Measurements from ENCODE around the gene SYS1. TPM values are rescaled to one million over a fixed set of nuclear protein-coding genes. Genes with fewer than 3 reads are reported as not detected.

Gene SYS1
- total and polyA plus RNA-seq, 3 experiments from 2014 or later = 40.1 to 54.0 (median 48.3) TPM

- Histone ChIP-seq H3K9me3 (ENCODE audit: low read length) (no peaks in the 10 kb centered on the region), H3K27me3 (ENCODE audit: insufficient read depth, low read length, poor library complexity, severe bottlenecking) (no peaks in the 10 kb centered on the region), H3K4me3 (ENCODE audit: low read length) (peak overlapping the region; percentile 92), H3K27ac (ENCODE audit: low read depth, low read length) (peak overlapping the region; percentile 96), H3K36me3 (ENCODE audit: insufficient read depth, low read length) (peaks cover 27% of the 10 kb centered on the region), H3K4me1 (ENCODE audit: insufficient read depth, low read length) (peaks cover 50% of the 10 kb centered on the region)
- Mint-ChIP-seq H3K27me3 (peaks cover 0 to 1% of the 10 kb centered on the region in 2 donors), H3K27ac (peak overlapping the region; percentile 95 to 100 (median 99)), H3K4me1 (peaks cover 52 to 57% (median 56%) of the 10 kb centered on the region in 3 donors), H3K4me3 (peak overlapping the region; percentile 90 to 99 (median 98)), H3K36me3 (peaks cover 0 to 52% (median 8%) of the 10 kb centered on the region in 3 donors), H3K9me3 (no peaks in the 10 kb centered on the region)
- CTCF ChIA-PET = interaction anchor here (0.7 to 7.8 kb wide), 18 partner anchors 10 to 407 kb away, joined by 3 to 167 read pairs (median 6); partner anchors contain the start of genes PIGT and TP53TG5
- POLR2A ChIA-PET = interaction anchor here (0.8 to 3.7 kb wide), 8 partner anchors 9 to 89 kb away, joined by 3 to 66 read pairs (median 6); partner anchors contain the start of genes DBNDD2 and PIGT
- no peak for DNase-seq
These were observed 896 bp downstream of the SYS1 start for GRCh38 chr20:45363611-45364492.

DNA sequence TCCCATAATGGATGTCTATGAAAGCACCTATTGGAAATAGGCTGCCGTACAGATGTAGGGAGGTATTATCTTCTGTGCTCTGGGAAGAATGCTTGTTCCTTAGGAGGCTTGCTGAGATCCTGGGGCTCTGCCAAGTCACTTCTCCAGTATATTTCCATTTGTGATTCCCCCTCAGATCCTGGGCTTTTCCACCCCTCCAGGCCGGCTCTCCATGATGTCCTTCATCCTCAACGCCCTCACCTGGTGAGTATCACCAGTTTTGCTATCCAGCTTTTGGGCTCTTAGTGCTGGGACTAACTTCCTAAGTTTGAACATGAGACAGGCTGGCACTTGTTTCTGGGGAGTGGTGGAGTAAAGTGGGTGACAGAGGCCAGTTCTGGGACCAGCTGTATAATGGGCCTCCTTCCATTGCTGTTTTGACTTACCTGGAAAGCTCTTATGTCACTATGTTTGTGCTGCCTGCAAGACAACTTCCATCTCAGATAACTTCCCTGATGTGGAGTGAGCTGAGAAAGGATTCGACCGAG lies 2.6 kb downstream of the SYS1 start:
- peak overlapping the region; percentile 21 to 99 (median 65) for H3K4me3 Mint-ChIP-seq
- Histone ChIP-seq H3K4me3 (ENCODE audit: low read length) (no peak overlapping the region), H3K27ac (ENCODE audit: low read depth, low read length) (no peak overlapping the region), H3K9me3 (ENCODE audit: low read length) (no peaks in the 10 kb centered on the region), H3K4me1 (ENCODE audit: insufficient read depth, low read length) (peaks cover 53% of the 10 kb centered on the region), H3K36me3 (ENCODE audit: insufficient read depth, low read length) (peaks cover 27% of the 10 kb centered on the region), H3K27me3 (ENCODE audit: insufficient read depth, low read length, poor library complexity, severe bottlenecking) (no peaks in the 10 kb centered on the region)
- H3K27ac Mint-ChIP-seq = peak overlapping the region in 7 of 8 donors; percentile 27 to 79 (median 61)
- peaks cover 0 to 58% (median 8%) of the 10 kb centered on the region in 3 donors for H3K36me3 Mint-ChIP-seq
- H3K9me3 Mint-ChIP-seq = no peaks in the 10 kb centered on the region
- H3K27me3 Mint-ChIP-seq = peaks cover 0 to 1% of the 10 kb centered on the region in 2 donors
- CTCF ChIA-PET = interaction anchor here (1.5 to 12.5 kb wide), 3 partner anchors 9 to 71 kb away, joined by 3 to 183 read pairs (median 137); partner anchors contain the start of gene TP53TG5
- peaks cover 57 to 62% (median 61%) of the 10 kb centered on the region in 3 donors for H3K4me1 Mint-ChIP-seq
- DNase-seq = no peak
- POLR2A ChIA-PET = interaction anchor here (0.9 to 3.7 kb wide), 2 partner anchors 7 to 41 kb away, joined by 6 to 66 read pairs; no protein-coding TSS in a partner anchor

- peaks cover 57 to 68% (median 62%) of the 10 kb centered on the region in 3 donors for H3K4me1 Mint-ChIP-seq
These were observed 3.2 kb downstream of the SYS1 start for GRCh38 chr20:45366192-45366591.

GRCh38 chr20:45366631-45367030 lies 3.7 kb downstream of the SYS1 start:
- Mint-ChIP-seq H3K27ac (peak overlapping the region in 7 of 8 donors; percentile 31 to 85 (median 77)), H3K4me3 (peak overlapping the region in 2 of 7 donors; percentile 40 to 80)
- H3K27me3 ChIP-seq (ENCODE audit: insufficient read depth, low read length, poor library complexity, severe bottlenecking) = no peaks in the 10 kb centered on the region

More at GRCh38 chr20:45366192-45366591, 3.2 kb downstream of the SYS1 start:
- no peaks in the 10 kb centered on the region for H3K9me3 Mint-ChIP-seq
- Histone ChIP-seq H3K27ac (ENCODE audit: low read depth, low read length) (no peak overlapping the region), H3K36me3 (ENCODE audit: insufficient read depth, low read length) (peaks cover 27% of the 10 kb centered on the region), H3K9me3 (ENCODE audit: low read length) (no peaks in the 10 kb centered on the region), H3K4me1 (ENCODE audit: insufficient read depth, low read length) (peaks cover 53% of the 10 kb centered on the region), H3K27me3 (ENCODE audit: insufficient read depth, low read length, poor library complexity, severe bottlenecking) (no peaks in the 10 kb centered on the region), H3K4me3 (ENCODE audit: low read length) (no peak overlapping the region)
- H3K27ac Mint-ChIP-seq = peak overlapping the region in 5 of 8 donors; percentile 26 to 85 (median 52)
- peaks cover 0 to 1% of the 10 kb centered on the region in 2 donors for H3K27me3 Mint-ChIP-seq
- CTCF ChIA-PET = interaction anchor here (1.5 to 12.5 kb wide), 3 partner anchors 9 to 71 kb away, joined by 3 to 183 read pairs (median 137); partner anchors contain the start of gene TP53TG5
- no peak for DNase-seq
- peaks cover 0 to 64% (median 8%) of the 10 kb centered on the region in 3 donors for H3K36me3 Mint-ChIP-seq
- POLR2A ChIA-PET = interaction anchor here (0.9 kb wide), 1 partner anchor 41 kb away, joined by 6 read pairs; no protein-coding TSS in a partner anchor
- no peak overlapping the region for H3K4me3 Mint-ChIP-seq

GRCh38 chr20:45367126-45367525 lies 4.2 kb downstream of the SYS1 start:
- peaks cover 27% of the 10 kb centered on the region for H3K36me3 ChIP-seq (ENCODE audit: insufficient read depth, low read length)
- Mint-ChIP-seq H3K4me3 (peak overlapping the region in 3 of 7 donors; percentile 9 to 40 (median 34)), H3K36me3 (peaks cover 0 to 64% (median 8%) of the 10 kb centered on the region in 3 donors), H3K4me1 (peaks cover 62 to 77% (median 62%) of the 10 kb centered on the region in 3 donors), H3K27ac (peak overlapping the region in 7 of 8 donors; percentile 31 to 95 (median 82)), H3K9me3 (no peaks in the 10 kb centered on the region), H3K27me3 (peaks cover 0 to 1% of the 10 kb centered on the region in 2 donors)
- peaks cover 53% of the 10 kb centered on the region for H3K4me1 ChIP-seq (ENCODE audit: insufficient read depth, low read length)
- H3K4me3 ChIP-seq (ENCODE audit: low read length) = no peak overlapping the region
- no peak overlapping the region for H3K27ac ChIP-seq (ENCODE audit: low read depth, low read length)
- DNase-seq = no peak
- POLR2A ChIA-PET = no interaction called here
- no peaks in the 10 kb centered on the region for H3K27me3 ChIP-seq (ENCODE audit: insufficient read depth, low read length, poor library complexity, severe bottlenecking)
- no peaks in the 10 kb centered on the region for H3K9me3 ChIP-seq (ENCODE audit: low read length)
- CTCF ChIA-PET = interaction anchor here (1.4 to 12.5 kb wide), 2 partner anchors 41 to 70 kb away, joined by 3 to 183 read pairs; partner anchors contain the start of gene DBNDD2

More at GRCh38 chr20:45366631-45367030, 3.7 kb downstream of the SYS1 start:
- peaks cover 0 to 1% of the 10 kb centered on the region in 2 donors for H3K27me3 Mint-ChIP-seq
- Histone ChIP-seq H3K27ac (ENCODE audit: low read depth, low read length) (no peak overlapping the region), H3K4me3 (ENCODE audit: low read length) (no peak overlapping the region), H3K4me1 (ENCODE audit: insufficient read depth, low read length) (peaks cover 53% of the 10 kb centered on the region), H3K36me3 (ENCODE audit: insufficient read depth, low read length) (peaks cover 27% of the 10 kb centered on the region), H3K9me3 (ENCODE audit: low read length) (no peaks in the 10 kb centered on the region)
- ChIA-PET POLR2A (no interaction called here), CTCF (interaction anchor here (7.8 to 12.5 kb wide), 2 partner anchors 8 to 70 kb away, joined by 137 to 183 read pairs; partner anchors contain the start of gene TP53TG5)
- peaks cover 0 to 64% (median 8%) of the 10 kb centered on the region in 3 donors for H3K36me3 Mint-ChIP-seq
- no peaks in the 10 kb centered on the region for H3K9me3 Mint-ChIP-seq
- no peak for DNase-seq
- peaks cover 59 to 73% (median 62%) of the 10 kb centered on the region in 3 donors for H3K4me1 Mint-ChIP-seq

- Histone ChIP-seq H3K9me3 (ENCODE audit: low read length) (no peaks in the 10 kb centered on the region), H3K4me3 (ENCODE audit: low read length) (no peak overlapping the region), H3K36me3 (ENCODE audit: insufficient read depth, low read length) (peaks cover 27% of the 10 kb centered on the region), H3K27ac (ENCODE audit: low read depth, low read length) (peak overlapping the region; percentile 12), H3K4me1 (ENCODE audit: insufficient read depth, low read length) (peaks cover 55% of the 10 kb centered on the region), H3K27me3 (ENCODE audit: insufficient read depth, low read length, poor library complexity, severe bottlenecking) (no peaks in the 10 kb centered on the region)
- Mint-ChIP-seq H3K9me3 (no peaks in the 10 kb centered on the region), H3K4me1 (peaks cover 65 to 82% (median 66%) of the 10 kb centered on the region in 3 donors), H3K36me3 (peaks cover 0 to 58% (median 8%) of the 10 kb centered on the region in 3 donors), H3K27me3 (no peaks in the 10 kb centered on the region), H3K4me3 (peak overlapping the region; percentile 32 to 76 (median 56)), H3K27ac (peak overlapping the region; percentile 81 to 95 (median 92))
- peak; percentile 15 to 63 (median 52) for DNase-seq
- POLR2A ChIA-PET = interaction anchor here (0.9 kb wide), 1 partner anchor 48 kb away, joined by 3 read pairs; the partner anchor contains the start of gene PIGT
- CTCF ChIA-PET = interaction anchor here (1.1 to 12.5 kb wide), 4 partner anchors 40 to 402 kb away, joined by 3 to 183 read pairs (median 4); partner anchors contain the start of gene DBNDD2
These were observed 5.4 kb downstream of the SYS1 start for GRCh38 chr20:45368221-45368980.
